Retinal pigment epithelial cell (primary cell): ENCODE measurements around the gene FABP2.

Experiments
- DNase-seq: peaks from one replicate; pipeline ENCODE4 v3.0.0-alpha.2; 2010; ENCODE audit warnings: low read depth
- H3K4me3 ChIP-seq: 2 replicates; pipeline ENCODE4 v1.5.1; 2011; ENCODE audit warnings: mild to moderate bottlenecking, low read length, control low read depth, moderate library complexity
- TF ChIP-seq, protein P1 (sequence below): conservative IDR thresholded peaks from 2 replicates; pipeline ENCODE4 v1.5.1; 2011; ENCODE audit warnings: low read depth, low read length, control low read depth, inconsistent platforms

The FABP2 gene

DNA sequence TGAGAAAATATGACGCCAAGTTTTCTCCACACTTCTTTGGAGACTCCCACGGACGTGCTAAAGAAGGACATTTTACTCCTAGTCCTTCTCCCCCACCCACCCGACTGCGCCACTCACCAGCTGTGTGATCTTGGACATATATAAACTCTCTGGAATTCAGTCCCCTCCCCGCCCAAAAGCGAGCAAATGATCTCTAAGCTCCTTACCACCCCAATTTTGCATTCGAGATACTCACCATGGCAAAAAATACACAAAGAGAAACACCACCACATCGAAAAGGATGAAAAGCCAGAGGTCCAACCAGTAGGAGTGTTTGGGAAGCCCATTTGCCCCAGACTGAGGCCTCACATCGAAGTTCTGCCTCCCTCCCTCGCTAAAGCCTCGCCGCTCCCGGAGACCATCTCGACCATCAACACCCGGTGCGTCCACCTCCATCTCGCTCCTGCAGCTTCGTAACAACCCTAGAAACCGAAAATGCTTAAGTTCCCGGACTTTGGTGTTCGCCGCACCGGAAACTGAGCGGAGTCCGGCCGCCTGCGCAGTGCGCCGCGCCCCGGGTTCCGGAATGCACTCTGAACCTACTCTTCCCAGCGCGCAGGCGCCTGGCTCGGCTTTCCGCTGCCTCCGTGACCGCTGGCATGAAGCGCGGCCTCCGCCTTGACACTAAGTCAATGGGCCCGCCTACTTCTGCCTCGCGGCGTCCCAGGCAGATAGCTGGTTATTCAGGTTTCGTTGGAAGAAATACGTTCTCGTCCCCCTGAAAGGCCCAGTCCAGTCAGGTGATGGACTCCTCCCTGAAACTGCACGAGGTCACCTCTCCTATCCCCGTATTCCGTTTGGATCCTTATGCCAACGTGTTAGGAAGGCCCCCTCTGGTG is 21.6 kb downstream of the FABP2 start:
- TF ChIP-seq, protein P1, sequence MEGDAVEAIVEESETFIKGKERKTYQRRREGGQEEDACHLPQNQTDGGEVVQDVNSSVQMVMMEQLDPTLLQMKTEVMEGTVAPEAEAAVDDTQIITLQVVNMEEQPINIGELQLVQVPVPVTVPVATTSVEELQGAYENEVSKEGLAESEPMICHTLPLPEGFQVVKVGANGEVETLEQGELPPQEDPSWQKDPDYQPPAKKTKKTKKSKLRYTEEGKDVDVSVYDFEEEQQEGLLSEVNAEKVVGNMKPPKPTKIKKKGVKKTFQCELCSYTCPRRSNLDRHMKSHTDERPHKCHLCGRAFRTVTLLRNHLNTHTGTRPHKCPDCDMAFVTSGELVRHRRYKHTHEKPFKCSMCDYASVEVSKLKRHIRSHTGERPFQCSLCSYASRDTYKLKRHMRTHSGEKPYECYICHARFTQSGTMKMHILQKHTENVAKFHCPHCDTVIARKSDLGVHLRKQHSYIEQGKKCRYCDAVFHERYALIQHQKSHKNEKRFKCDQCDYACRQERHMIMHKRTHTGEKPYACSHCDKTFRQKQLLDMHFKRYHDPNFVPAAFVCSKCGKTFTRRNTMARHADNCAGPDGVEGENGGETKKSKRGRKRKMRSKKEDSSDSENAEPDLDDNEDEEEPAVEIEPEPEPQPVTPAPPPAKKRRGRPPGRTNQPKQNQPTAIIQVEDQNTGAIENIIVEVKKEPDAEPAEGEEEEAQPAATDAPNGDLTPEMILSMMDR, result peak; percentile 28
- peak overlapping the region; percentile 97 for H3K4me3 ChIP-seq

DNA sequence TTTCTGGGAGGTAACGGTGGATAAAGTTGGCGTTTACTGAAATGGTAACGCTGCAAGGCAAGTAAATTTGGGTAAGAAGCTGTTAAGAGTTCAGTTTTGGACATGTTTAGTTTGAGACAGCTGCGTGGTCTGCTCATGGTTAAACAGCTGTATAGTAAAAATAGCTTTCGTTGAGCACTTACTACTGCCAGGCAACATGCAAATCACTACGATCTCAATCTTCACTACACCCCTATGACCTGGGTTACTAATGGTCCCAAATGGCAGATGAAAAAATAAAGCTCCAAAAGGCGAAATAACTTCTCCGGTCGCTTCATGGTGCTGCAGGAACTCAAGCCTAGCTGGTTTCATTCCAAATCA is 22.2 kb downstream of the FABP2 start:
- peak overlapping the region; percentile 97 for H3K4me3 ChIP-seq
- TF ChIP-seq, protein P1, result no peak
- DNase-seq, result no peak

More for the DNA sequence above, 21.6 kb downstream of the FABP2 start:
- peak; percentile 66 for DNase-seq

DNA sequence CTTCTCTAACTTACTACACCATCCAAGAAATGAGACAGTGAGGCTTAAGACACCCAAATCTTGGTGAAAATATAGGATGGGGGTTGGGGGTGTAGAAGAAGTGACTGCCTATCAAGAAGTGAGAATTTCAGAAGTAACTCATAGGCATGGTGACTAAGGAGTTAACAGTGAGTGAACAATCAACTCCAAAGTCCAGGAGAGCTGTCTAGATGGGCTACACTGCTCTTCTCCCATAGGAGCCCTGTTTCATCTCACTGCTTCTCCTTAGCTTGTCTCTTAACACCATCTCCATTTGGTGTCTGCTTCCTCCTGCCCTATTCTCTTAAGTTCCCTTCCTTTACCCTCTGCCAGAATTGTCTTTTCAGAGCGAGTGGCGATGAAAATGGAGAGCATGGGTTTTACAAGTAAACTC is 22.7 kb downstream of the FABP2 start:
- peak overlapping the region; percentile 97 for H3K4me3 ChIP-seq
- no peak for DNase-seq
- TF ChIP-seq, protein P1, result no peak

- H3K4me3 ChIP-seq, result no peak overlapping the region
- no peak for DNase-seq
- TF ChIP-seq, protein P1, result no peak
These were observed 24.1 kb downstream of the FABP2 start for GRCh38 chr4:119297795-119298194.

DNA sequence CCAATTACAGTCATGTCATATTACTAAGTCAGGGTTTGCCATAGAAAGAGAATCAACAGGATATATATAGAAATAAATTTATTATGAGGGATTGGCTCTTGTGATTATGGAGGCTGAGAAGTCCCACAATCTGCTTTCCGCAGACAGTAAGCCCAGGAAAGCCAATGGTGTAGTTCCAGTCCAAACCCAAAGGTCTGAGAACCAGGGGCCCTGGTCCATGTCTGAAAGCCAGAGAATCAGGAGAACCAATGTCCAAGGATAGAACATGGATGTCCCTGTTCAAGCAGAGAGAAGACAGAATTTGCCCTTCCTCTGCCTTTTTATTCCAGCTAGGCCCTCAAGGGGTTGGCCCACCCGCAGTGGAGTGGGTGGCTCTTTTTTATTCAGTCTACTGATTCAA is 25.6 kb downstream of the FABP2 start:
- TF ChIP-seq, protein P1, result no peak
- H3K4me3 ChIP-seq, result no peak overlapping the region
- DNase-seq, result no peak

DNA sequence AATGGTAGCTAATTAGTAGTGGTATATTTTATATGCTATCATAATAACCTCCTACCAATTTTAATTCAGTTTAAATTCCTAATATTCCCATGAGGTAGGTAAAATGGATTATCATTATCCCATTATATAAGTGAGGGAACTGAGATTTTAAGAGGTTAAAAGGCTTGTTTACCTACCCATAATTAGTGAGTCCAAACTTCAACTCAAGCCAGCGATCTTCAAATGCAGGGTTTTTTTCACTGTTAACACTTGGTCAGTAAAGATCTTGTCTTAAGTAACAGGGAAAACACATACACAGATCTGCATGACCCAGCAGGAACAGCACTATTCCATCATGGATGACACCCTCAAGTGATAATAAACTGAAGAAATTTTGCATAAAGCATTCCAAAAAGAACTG is 31.3 kb downstream of the FABP2 start:
- DNase-seq, result no peak
- TF ChIP-seq, protein P1, result no peak
- H3K4me3 ChIP-seq, result no peak overlapping the region

DNA sequence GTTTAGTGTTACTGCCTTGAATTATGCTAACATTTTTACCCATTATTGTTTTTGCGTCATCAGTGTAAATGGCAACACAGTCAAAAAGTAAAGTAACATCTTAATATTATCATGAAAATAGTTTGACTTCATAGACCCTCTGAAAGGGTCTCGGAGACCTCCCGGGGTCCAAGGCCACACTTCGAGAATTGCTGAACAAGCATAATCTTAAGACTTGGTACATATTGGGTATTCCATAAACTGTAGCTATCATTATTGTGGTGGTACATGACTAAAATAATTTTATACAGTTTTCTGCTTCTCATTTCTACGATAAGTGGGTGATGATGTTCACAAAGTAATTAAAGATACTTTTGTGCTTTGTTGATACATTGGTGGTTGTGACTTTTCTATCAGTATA is 32.6 kb downstream of the FABP2 start:
- TF ChIP-seq, protein P1, result no peak
- no peak overlapping the region for H3K4me3 ChIP-seq

More for the DNA sequence above, 32.6 kb downstream of the FABP2 start:
- no peak for DNase-seq
